GM12891 (cell line): ENCODE data around the gene ACTL7B.

Source experiments
- POLR2A ChIP-seq: IDR thresholded peaks from 2 replicates; pipeline ENCODE4 v1.6.1; 2011; ENCODE audit warnings: low read depth, low read length, control low read depth
- POU2F2 ChIP-seq: IDR thresholded peaks from 2 replicates; pipeline ENCODE4 v1.6.1; 2011; ENCODE audit warnings: low read depth, mild to moderate bottlenecking, control low read depth, low read length, moderate library complexity

- TF ChIP-seq POLR2A, result no peak
- TF ChIP-seq POU2F2, result no peak
These were observed 49.7 kb upstream of the ACTL7B start for GRCh38 chr9:108905494-108905893.
